OCI-LY1 (cell line): ENCODE measurements around the gene DGKA.

Source experiments
- EZH2 ChIP-seq: fragments of 200-600 bp; sonication (generic), shearing (Covaris generic); IDR thresholded peaks from 2 replicates; pipeline ENCODE4 v1.8.0; 2017; ENCODE audit warnings: borderline replicate concordance, mixed run types, mild to moderate bottlenecking, antibody characterized with exemption, low read length, moderate library complexity, mixed read lengths
- TF ChIP-seq, protein P1 (sequence below): fragments of 200-600 bp; sonication (generic), shearing (Covaris generic); IDR thresholded peaks from 2 replicates; pipeline ENCODE4 v1.5.1; 2017; ENCODE audit warnings: mild to moderate bottlenecking, antibody characterized with exemption, low read length, moderate library complexity, mixed read lengths

DNA sequence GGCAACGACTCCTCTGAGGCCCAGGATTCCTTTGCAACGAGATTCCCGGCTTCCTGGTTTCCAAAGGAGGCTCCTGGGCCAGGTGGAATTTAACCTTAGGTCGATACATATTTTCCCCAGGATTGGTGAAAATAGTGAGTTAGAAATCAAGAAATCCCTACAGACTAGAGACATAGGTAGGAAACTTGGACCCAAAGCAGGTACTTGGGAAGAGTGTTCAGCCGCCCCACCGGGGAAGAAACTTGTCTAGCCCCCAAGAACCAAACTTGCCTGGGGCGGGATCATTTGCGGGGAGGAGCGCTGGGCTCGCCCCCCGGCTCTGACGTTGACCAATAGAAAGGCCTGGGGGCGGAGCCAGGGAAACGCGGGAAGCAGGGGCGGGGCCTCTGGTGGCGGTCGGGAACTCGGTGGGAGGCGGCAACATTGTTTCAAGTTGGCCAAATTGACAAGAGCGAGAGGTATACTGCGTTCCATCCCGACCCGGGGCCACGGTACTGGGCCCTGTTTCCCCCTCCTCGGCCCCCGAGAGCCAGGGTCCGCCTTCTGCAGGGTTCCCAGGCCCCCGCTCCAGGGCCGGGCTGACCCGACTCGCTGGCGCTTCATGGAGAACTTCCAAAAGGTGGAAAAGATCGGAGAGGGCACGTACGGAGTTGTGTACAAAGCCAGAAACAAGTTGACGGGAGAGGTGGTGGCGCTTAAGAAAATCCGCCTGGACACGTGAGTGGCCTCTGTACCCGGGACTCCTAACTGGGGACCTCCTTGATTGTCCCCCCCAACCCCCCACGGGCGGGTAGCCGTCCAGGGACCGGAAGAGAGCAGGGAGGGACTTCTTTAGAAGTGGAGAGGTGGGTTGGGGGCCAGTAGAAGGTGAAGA lies 35.7 kb downstream of the DGKA start, which contains the start of gene CDK2:
- TF ChIP-seq, protein P1, sequence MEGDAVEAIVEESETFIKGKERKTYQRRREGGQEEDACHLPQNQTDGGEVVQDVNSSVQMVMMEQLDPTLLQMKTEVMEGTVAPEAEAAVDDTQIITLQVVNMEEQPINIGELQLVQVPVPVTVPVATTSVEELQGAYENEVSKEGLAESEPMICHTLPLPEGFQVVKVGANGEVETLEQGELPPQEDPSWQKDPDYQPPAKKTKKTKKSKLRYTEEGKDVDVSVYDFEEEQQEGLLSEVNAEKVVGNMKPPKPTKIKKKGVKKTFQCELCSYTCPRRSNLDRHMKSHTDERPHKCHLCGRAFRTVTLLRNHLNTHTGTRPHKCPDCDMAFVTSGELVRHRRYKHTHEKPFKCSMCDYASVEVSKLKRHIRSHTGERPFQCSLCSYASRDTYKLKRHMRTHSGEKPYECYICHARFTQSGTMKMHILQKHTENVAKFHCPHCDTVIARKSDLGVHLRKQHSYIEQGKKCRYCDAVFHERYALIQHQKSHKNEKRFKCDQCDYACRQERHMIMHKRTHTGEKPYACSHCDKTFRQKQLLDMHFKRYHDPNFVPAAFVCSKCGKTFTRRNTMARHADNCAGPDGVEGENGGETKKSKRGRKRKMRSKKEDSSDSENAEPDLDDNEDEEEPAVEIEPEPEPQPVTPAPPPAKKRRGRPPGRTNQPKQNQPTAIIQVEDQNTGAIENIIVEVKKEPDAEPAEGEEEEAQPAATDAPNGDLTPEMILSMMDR = no peak
- no peak for TF ChIP-seq EZH2
